Osteoblast (primary cell): Measurements from ENCODE around the gene ADGRD2. TPM values are rescaled to one million over a fixed set of nuclear protein-coding genes. Genes with fewer than 3 reads are reported as not detected.

Source experiments
- DNase-seq: peaks from one replicate; pipeline ENCODE4 v3.0.0; 2011; ENCODE audit warnings: low spot score, mixed read lengths; ENCODE audit not compliant: insufficient read length; ENCODE audit errors: missing footprints
- H2AFZ ChIP-seq: 2 replicates; pipeline ENCODE4 v1.6.0; 2011; ENCODE audit warnings: mild to moderate bottlenecking, low read length
- H3K27ac ChIP-seq: 2 replicates; pipeline ENCODE4 v1.5.1; 2011; ENCODE audit warnings: mild to moderate bottlenecking, low read depth, low read length, moderate library complexity
- H3K27me3 ChIP-seq: 2 replicates; pipeline ENCODE4 v1.6.0; 2012; ENCODE audit warnings: mild to moderate bottlenecking, control low read depth, inconsistent platforms, low read length, moderate library complexity; ENCODE audit not compliant: insufficient read depth
- H3K36me3 ChIP-seq: 2 replicates; pipeline ENCODE4 v1.5.1; 2011; ENCODE audit warnings: mild to moderate bottlenecking, low read length, control low read depth, moderate library complexity; ENCODE audit not compliant: insufficient read depth
- H3K4me1 ChIP-seq: 2 replicates; pipeline ENCODE4 v1.5.1; 2011; ENCODE audit warnings: mild to moderate bottlenecking, low read length, control low read depth, moderate library complexity; ENCODE audit not compliant: insufficient read depth
- H3K4me2 ChIP-seq: 2 replicates; pipeline ENCODE4 v1.6.0; 2011; ENCODE audit warnings: mild to moderate bottlenecking, low read length; ENCODE audit not compliant: insufficient read depth
- H3K4me3 ChIP-seq: fragments of 200-600 bp; sonication (generic); 3 replicates; pipeline ENCODE4 v1.5.1; 2012; ENCODE audit warnings: mild to moderate bottlenecking, low read length, inconsistent platforms; ENCODE audit not compliant: insufficient read depth
- H3K79me2 ChIP-seq: 2 replicates; pipeline ENCODE4 v1.6.0; 2012; ENCODE audit warnings: mild to moderate bottlenecking, low read length, control low read depth, inconsistent platforms; ENCODE audit not compliant: insufficient read depth
- H3K9me3 ChIP-seq: 2 replicates; pipeline ENCODE4 v1.5.1; 2011; ENCODE audit warnings: low read depth, low read length, control low read depth
- H4K20me1 ChIP-seq: 2 replicates; pipeline ENCODE4 v1.6.0; 2012; ENCODE audit warnings: mild to moderate bottlenecking, low read length, control low read depth; ENCODE audit not compliant: insufficient read depth
- CTCF ChIP-seq: IDR thresholded peaks from 2 replicates; pipeline ENCODE4 v1.5.1; 2011; ENCODE audit warnings: mild to moderate bottlenecking, low read depth, low read length, moderate library complexity; ENCODE audit errors: extremely low read depth
- total RNA-seq: library from RNA; depleted of rRNA; stranded (reverse); fragments of >200 nt; gene quantifications from 2 replicates; pipeline ENCODE4 v1.2.3, GENCODE V29; 2012

ADGRD2 gene
- total RNA-seq, 1 donor: not detected

GRCh38 chr9:124502711-124503702 is 52.8 kb downstream of the ADGRD2 start:
- Histone ChIP-seq H3K4me3 (no peak overlapping the region), H3K4me2 (no peak overlapping the region), H3K4me1 (no peaks in the 10 kb centered on the region), H4K20me1 (no peaks in the 10 kb centered on the region), H3K79me2 (no peaks in the 10 kb centered on the region), H3K27me3 (peaks cover 63% of the 10 kb centered on the region), H3K9me3 (no peaks in the 10 kb centered on the region), H2AFZ (no peak overlapping the region), H3K27ac (no peak overlapping the region), H3K36me3 (no peaks in the 10 kb centered on the region)
- peak; percentile 89 for DNase-seq
- no peak for TF ChIP-seq CTCF

- Histone ChIP-seq H3K4me1 (no peaks in the 10 kb centered on the region), H3K27ac (no peak overlapping the region), H4K20me1 (no peaks in the 10 kb centered on the region), H3K4me2 (no peak overlapping the region), H3K9me3 (no peaks in the 10 kb centered on the region), H3K4me3 (no peak overlapping the region), H3K27me3 (peaks cover 61% of the 10 kb centered on the region), H3K36me3 (no peaks in the 10 kb centered on the region), H3K79me2 (no peaks in the 10 kb centered on the region), H2AFZ (no peak overlapping the region)
- TF ChIP-seq CTCF: no peak
- DNase-seq: peak; percentile 90
Measured at GRCh38 chr9:124503713-124504529, 53.7 kb downstream of the ADGRD2 start.

GRCh38 chr9:124504530-124505005 is 54.3 kb downstream of the ADGRD2 start:
- DNase-seq: peak; percentile 81
- H3K27me3 ChIP-seq: peaks cover 56% of the 10 kb centered on the region
- no peaks in the 10 kb centered on the region for H3K36me3 ChIP-seq
- H2AFZ ChIP-seq: no peak overlapping the region
- no peaks in the 10 kb centered on the region for H4K20me1 ChIP-seq
- H3K4me3 ChIP-seq: no peak overlapping the region
- no peaks in the 10 kb centered on the region for H3K9me3 ChIP-seq
- H3K4me1 ChIP-seq: no peaks in the 10 kb centered on the region
- no peak overlapping the region for H3K4me2 ChIP-seq
- TF ChIP-seq CTCF: no peak
- no peaks in the 10 kb centered on the region for H3K79me2 ChIP-seq
- no peak overlapping the region for H3K27ac ChIP-seq
